Gastrocnemius medialis (tissue), 4 donors: ENCODE measurements around the gene CERS6. TPM values are rescaled to one million over a fixed set of nuclear protein-coding genes. Genes with fewer than 3 reads are reported as not detected.

Experiments used
- ATAC-seq, 2 donors: fragments of 150-250 bp; one replicate each; pipeline ENCODE4 v1.9.1; 2016
- DNase-seq, 2 donors: peaks; one replicate each; pipeline ENCODE4 v3.0.0-alpha.2; 2019
- H3K27ac ChIP-seq, 4 donors: fragments of 200-600 bp; sonication (generic); 1 replicate in 1 of 4; 2 replicates in 3 of 4; pipeline ENCODE4 v1.5.1; 2016 to 2018; ENCODE audit warnings: mild to moderate bottlenecking in 2 of 4, moderate library complexity in 1 of 4
- H3K27me3 ChIP-seq, 3 donors: fragments of 200-600 bp; sonication (generic) in 2 of 3; 1 replicate in 1 of 3; 2 replicates in 2 of 3; pipeline versions ENCODE4 v1.5.1 to v1.6.0; 2016 to 2019; ENCODE audit warnings: mild to moderate bottlenecking in 1 of 3, moderate library complexity in 1 of 3
- H3K36me3 ChIP-seq, 2 donors: fragments of 200-600 bp; sonication (generic) in 1 of 2; one replicate each; pipeline ENCODE4 v1.5.1; 2017 to 2018
- H3K4me1 ChIP-seq, 2 donors: fragments of 200-600 bp; sonication (generic) in 1 of 2; one replicate each; pipeline ENCODE4 v1.5.1; 2016 to 2017; ENCODE audit warnings: mild to moderate bottlenecking in 2 of 2
- H3K4me3 ChIP-seq, 4 donors: fragments of 200-600 bp; sonication (generic) in 3 of 4; 1 replicate in 1 of 4; 2 replicates in 3 of 4; pipeline ENCODE4 v1.5.1; 2016 to 2019; ENCODE audit warnings: mild to moderate bottlenecking in 2 of 4
- H3K9me3 ChIP-seq, 3 donors: fragments of 200-600 bp; sonication (generic) in 2 of 3; 1 replicate in 1 of 3; 2 replicates in 2 of 3; pipeline ENCODE4 v1.5.1; 2016 to 2019
- POLR2A ChIP-seq, 2 donors: fragments of 450-650 bp; IDR thresholded peaks; one replicate each; pipeline ENCODE4 v1.6.1; 2017; ENCODE audit warnings: antibody characterized with exemption in 2 of 2, mild to moderate bottlenecking in 2 of 2, moderate library complexity in 2 of 2
- in situ Hi-C, 4 donors: fragments of 200-750 bp; cut with MboI; loops; one replicate each; pipeline versions ENCODE4 v1.15.0 to v1.8.0; 2017; ENCODE audit warnings: low sequenced_read_pairs in 4 of 4
- intact Hi-C: fragments of 100-400 bp; cut with DNase I; formaldehyde crosslinking; loops from one replicate; pipeline ENCODE4 v1.15.1; 2023; ENCODE audit warnings: low total_unique reads
- total RNA-seq, 4 donors: library from RNA; depleted of rRNA; stranded (reverse); fragments of >200 nt; gene quantifications; one replicate each; pipeline versions ENCODE4 v1.1.0 to v1.2.3, GENCODE V29; 2016
- TF ChIP-seq, protein P1 (sequence below), 5 experiments: fragments of 450-650 bp in 3 of 5; fragments of 200-600 bp in 2 of 5; sonication (generic) in 2 of 5; IDR thresholded peaks in 4 of 5; conservative IDR thresholded peaks in 1 of 5; 1 replicate in 4 of 5; 2 replicates in 1 of 5; pipeline ENCODE4 v1.5.1; 2016 to 2019; ENCODE audit warnings: antibody characterized with exemption in 5 of 5, mild to moderate bottlenecking in 3 of 5, moderate library complexity in 3 of 5

CERS6 gene
- total RNA-seq, 4 donors from 2014 or later = 11.9 to 18.0 (median 14.7) TPM

DNA sequence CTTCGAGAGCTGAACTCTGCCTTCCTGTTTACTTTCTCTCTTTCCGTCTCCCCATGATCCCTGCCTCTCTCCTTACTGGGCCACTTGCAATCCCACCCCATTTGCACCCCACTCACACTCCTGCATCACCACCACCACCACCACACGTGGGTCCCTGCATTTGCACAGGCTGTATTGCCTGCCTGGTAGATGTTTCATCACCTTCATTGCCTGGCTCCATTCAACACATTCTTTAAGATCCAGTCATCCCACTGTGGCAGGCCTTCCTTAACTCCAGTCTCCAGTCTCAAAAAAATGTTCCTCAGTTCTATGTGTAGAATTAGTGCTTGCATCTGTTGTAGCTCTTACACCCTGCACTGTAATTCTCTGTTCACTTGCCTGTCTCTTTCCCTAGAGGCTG is 360.3 kb downstream of the CERS6 start:
- H3K9me3 ChIP-seq = no peaks in the 10 kb centered on the region
- intact Hi-C loops = no loop called here
- no peaks in the 10 kb centered on the region for H3K36me3 ChIP-seq
- no peak for DNase-seq
- TF ChIP-seq, protein P1, sequence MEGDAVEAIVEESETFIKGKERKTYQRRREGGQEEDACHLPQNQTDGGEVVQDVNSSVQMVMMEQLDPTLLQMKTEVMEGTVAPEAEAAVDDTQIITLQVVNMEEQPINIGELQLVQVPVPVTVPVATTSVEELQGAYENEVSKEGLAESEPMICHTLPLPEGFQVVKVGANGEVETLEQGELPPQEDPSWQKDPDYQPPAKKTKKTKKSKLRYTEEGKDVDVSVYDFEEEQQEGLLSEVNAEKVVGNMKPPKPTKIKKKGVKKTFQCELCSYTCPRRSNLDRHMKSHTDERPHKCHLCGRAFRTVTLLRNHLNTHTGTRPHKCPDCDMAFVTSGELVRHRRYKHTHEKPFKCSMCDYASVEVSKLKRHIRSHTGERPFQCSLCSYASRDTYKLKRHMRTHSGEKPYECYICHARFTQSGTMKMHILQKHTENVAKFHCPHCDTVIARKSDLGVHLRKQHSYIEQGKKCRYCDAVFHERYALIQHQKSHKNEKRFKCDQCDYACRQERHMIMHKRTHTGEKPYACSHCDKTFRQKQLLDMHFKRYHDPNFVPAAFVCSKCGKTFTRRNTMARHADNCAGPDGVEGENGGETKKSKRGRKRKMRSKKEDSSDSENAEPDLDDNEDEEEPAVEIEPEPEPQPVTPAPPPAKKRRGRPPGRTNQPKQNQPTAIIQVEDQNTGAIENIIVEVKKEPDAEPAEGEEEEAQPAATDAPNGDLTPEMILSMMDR (IDR thresholded peaks at IDR 0.05 in 4 of 5, conservative IDR thresholded peaks at IDR 0.05 in 1 of 5) = no peak
- no peak for TF ChIP-seq POLR2A (IDR thresholded peaks at IDR 0.05)
- H3K4me1 ChIP-seq = peaks cover 7 to 8% of the 10 kb centered on the region in 2 donors
- no peak for ATAC-seq
- H3K27ac ChIP-seq = no peak overlapping the region
- H3K27me3 ChIP-seq = no peaks in the 10 kb centered on the region
- in situ Hi-C loops = no loop called here
- no peak overlapping the region for H3K4me3 ChIP-seq

DNA sequence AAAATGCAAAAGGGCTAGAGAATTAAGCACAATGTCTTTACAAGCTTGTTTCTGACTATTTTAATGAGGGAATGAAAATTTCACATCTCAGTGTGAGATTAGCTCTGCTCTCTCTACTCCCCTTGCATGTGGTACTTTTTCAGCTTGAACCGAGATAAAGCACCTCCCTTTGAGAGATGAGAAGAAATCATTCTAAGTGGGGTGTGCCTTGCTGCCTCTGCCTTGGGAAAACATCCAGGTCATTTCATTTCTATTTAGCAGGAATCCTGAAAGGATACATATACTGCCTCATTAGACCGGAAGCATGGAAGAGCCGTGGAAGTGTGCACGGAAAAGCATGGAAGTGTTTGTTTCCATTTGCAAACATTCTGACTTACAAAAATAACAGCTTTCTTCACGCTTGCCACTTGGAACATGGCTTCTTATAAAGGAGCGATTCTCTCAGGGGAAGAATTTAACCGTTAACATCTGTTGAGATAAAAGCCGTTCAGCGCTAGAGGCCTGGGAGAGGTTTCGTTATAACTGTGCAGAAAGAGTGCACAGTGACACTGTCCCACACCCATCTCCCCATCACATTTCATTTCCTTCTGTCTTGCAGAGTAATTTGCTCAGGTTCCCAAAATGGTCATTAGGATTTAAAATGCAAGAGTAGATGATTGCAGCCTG is 363.1 kb downstream of the CERS6 start:
- Histone ChIP-seq H3K36me3 (no peaks in the 10 kb centered on the region), H3K9me3 (no peaks in the 10 kb centered on the region), H3K27me3 (no peaks in the 10 kb centered on the region), H3K4me3 (peak overlapping the region in 2 of 4 donors; percentile 11 to 16), H3K27ac (no peak overlapping the region), H3K4me1 (peaks cover 7 to 8% of the 10 kb centered on the region in 2 donors)
- TF ChIP-seq, protein P1 (IDR thresholded peaks at IDR 0.05 in 4 of 5, conservative IDR thresholded peaks at IDR 0.05 in 1 of 5) = no peak
- TF ChIP-seq POLR2A (IDR thresholded peaks at IDR 0.05) = no peak
- DNase-seq = no peak
- intact Hi-C loops (no loop called here), in situ Hi-C loops (no loop called here)
- no peak for ATAC-seq

DNA sequence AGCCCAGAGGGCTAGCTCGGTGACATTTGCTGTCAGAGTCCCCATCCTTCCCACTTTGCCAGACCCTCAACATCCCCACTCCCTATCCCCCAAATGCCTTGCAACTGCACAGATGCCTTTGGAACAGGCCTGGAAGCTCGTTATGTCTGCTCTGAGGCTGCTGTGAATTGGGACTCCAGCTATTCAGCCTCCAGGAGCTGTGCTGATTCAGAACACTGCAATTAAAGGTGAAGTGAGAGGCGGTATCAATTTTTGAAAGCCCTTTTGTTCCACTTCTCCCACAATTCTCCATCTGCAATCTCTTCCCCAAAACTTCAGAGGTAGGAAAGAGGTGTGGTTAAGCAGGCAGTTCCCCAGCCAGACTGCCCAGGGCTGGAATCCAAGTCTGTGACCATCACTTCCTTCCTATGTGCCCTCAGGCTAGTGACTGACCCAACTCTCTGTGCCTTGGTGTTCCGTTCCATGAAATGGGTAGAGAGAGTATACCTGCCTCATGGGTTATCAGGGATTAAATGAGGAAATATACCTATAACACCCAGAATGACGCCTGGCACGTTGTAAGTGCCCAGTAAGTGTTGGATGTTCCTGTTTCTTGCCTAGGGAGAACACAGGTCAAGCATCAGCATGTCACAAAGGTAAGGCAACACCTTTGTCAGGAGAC is 363.9 kb downstream of the CERS6 start:
- TF ChIP-seq POLR2A (IDR thresholded peaks at IDR 0.05) = no peak
- TF ChIP-seq, protein P1 (IDR thresholded peaks at IDR 0.05 in 4 of 5, conservative IDR thresholded peaks at IDR 0.05 in 1 of 5) = no peak
- Histone ChIP-seq H3K27ac (no peak overlapping the region), H3K36me3 (no peaks in the 10 kb centered on the region), H3K4me3 (no peak overlapping the region), H3K4me1 (peaks cover 7 to 8% of the 10 kb centered on the region in 2 donors), H3K27me3 (no peaks in the 10 kb centered on the region), H3K9me3 (no peaks in the 10 kb centered on the region)
- DNase-seq = no peak
- ATAC-seq = no peak
- in situ Hi-C loops = no loop called here
- intact Hi-C loops = no loop called here

DNA sequence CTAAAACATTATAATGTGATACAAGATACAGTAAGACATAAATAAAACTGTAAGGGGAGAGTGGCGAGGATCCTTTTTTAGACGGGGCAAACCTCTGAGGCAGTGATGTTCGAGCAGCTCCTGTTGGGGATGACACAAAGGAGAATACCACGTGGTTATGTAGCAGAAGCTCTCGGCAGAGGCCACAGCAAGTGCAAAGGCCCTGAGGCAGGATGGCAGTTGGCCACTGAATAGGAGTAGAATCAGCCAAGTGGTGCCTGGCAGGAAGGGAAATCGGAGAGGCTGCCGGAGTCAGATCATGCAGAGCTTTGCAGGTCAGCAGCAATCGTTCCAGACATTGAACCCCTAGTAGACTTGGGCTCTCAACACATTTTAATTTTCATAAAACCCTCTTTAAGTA is 365.5 kb downstream of the CERS6 start:
- Histone ChIP-seq H3K4me1 (peaks cover 7 to 8% of the 10 kb centered on the region in 2 donors), H3K36me3 (no peaks in the 10 kb centered on the region), H3K27me3 (no peaks in the 10 kb centered on the region), H3K27ac (no peak overlapping the region), H3K9me3 (no peaks in the 10 kb centered on the region), H3K4me3 (no peak overlapping the region)
- ATAC-seq (no peak), DNase-seq (no peak)
- in situ Hi-C loops = no loop called here
- TF ChIP-seq, protein P1 (IDR thresholded peaks at IDR 0.05 in 4 of 5, conservative IDR thresholded peaks at IDR 0.05 in 1 of 5) = no peak
- no peak for TF ChIP-seq POLR2A (IDR thresholded peaks at IDR 0.05)
- intact Hi-C loops = no loop called here
